Activated T-helper 1 cell treated with anti-CD3 and anti-CD28 coated beads, Interleukin-12 subunit alpha, Interleukin-12 subunit beta, Interleukin-2, Interleukin-4 antibody, amounts not matched to agents 30 ng/mL and 10 ng/mL and 1 ng/mL, durations not matched to agents 14 hours and 24 hours and 36 hours (primary cell): ENCODE results near the gene NOC4L. TPM values are rescaled to one million over a fixed set of nuclear protein-coding genes. Genes with fewer than 3 reads are reported as not detected.

Source experiments
- DNase-seq: peaks from one replicate; pipeline ENCODE4 v3.0.0; 2021; ENCODE audit warnings: low spot score
- H3K27ac Mint-ChIP-seq: one replicate; pipeline ENCODE4 v1.8.0; 2021; ENCODE audit warnings: mild to moderate bottlenecking, mixed read lengths
- H3K27me3 Mint-ChIP-seq: one replicate; pipeline ENCODE4 v1.8.0; 2022; ENCODE audit warnings: mild to moderate bottlenecking, moderate library complexity, mixed read lengths; ENCODE audit not compliant: insufficient read depth
- H3K36me3 Mint-ChIP-seq: one replicate; pipeline ENCODE4 v1.8.0; 2021; ENCODE audit warnings: low read depth, mixed read lengths
- H3K4me1 Mint-ChIP-seq: one replicate; pipeline ENCODE4 v1.8.0; 2021; ENCODE audit warnings: low read depth, mixed read lengths
- H3K4me3 Mint-ChIP-seq: one replicate; pipeline ENCODE4 v1.8.0; 2021; ENCODE audit warnings: mild to moderate bottlenecking, moderate library complexity, mixed read lengths
- H3K9me3 Mint-ChIP-seq: one replicate; pipeline ENCODE4 v1.8.0; 2021; ENCODE audit warnings: mixed read lengths
- intact Hi-C: fragments of 100-400 bp; cut with micrococcal nuclease; formaldehyde crosslinking; loops from one replicate; pipeline ENCODE4 v1.15.1; 2024
- total RNA-seq: library from RNA; stranded (reverse); gene quantifications from 2 replicates; pipeline ENCODE4 v1.2.3, GENCODE V29; 2022

NOC4L gene
- total RNA-seq, 1 donor from 2014 or later = 51.3 TPM

DNA sequence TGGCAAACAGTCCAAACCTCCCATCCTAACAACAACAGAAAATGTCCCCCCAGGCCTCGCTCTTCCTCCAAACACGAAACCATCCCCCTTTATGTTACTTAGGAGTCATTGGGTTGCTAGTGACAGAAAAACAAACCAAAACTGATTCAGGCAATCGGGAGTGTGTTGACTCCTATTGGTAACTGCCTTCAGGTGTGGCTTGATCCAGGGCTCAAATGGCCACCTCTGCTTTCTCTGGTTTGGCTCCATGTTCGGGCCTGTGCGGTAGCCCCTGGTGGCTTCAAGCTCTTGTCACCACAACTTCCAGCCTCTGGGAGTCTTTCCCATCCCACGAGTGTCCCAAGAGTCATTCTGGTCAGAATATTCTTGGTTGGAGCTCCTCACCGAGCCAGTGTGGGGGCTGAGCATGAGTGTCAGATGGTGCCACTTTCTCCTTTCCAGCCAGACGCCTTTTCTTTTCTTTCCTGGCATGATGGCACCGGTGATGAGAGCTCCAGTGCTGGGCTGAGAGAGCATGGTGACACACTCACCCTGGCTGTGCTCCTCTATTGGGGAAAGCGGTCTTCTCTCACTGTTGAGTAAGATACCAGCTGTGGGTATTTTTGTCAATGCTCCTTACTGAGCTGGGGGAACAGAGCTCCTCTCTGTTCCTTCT lies 38.6 kb downstream of the NOC4L start:
- Mint-ChIP-seq H3K9me3 (no peaks in the 10 kb centered on the region), H3K27me3 (peaks cover 19% of the 10 kb centered on the region), H3K4me3 (no peak overlapping the region), H3K4me1 (peaks cover 33% of the 10 kb centered on the region), H3K27ac (no peak overlapping the region), H3K36me3 (peaks cover 6% of the 10 kb centered on the region)
- no peak for DNase-seq
- intact Hi-C loops = loop anchor here (10.0 kb wide), 2 partner anchors 258 to 702 kb away; partner anchors contain the start of genes CHFR and PUS1

DNA sequence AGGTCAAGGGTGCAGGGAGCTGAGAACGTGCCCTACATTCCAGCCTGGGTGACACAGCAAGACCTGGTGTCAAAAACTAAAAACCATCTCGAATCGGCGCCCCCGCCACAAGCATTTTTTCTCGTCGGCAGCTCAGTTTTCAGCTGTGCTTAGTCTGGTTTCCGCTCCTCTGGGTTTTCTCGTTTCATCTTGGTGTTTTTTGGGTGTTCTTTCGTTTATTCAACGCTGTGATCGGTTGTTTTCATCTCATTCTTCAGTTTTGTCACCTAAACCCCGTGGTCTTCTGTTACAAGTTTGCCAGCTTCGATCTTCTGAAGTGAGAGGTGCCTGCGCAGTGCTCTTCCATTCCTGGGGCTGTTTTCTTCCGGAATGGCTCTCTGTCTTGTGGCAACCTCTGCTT lies 41.4 kb downstream of the NOC4L start:
- peaks cover 15% of the 10 kb centered on the region for H3K27me3 Mint-ChIP-seq
- peak overlapping the region; percentile 96 for H3K27ac Mint-ChIP-seq
- intact Hi-C loops = loop anchor here (1.0 to 10.0 kb wide), 3 partner anchors 41 to 699 kb away; partner anchors contain the start of genes CHFR, DDX51, NOC4L and PUS1
- DNase-seq = peak; percentile 35
- peak overlapping the region; percentile 82 for H3K4me3 Mint-ChIP-seq
- H3K4me1 Mint-ChIP-seq = peaks cover 31% of the 10 kb centered on the region
- H3K36me3 Mint-ChIP-seq = peaks cover 6% of the 10 kb centered on the region
- no peaks in the 10 kb centered on the region for H3K9me3 Mint-ChIP-seq

DNA sequence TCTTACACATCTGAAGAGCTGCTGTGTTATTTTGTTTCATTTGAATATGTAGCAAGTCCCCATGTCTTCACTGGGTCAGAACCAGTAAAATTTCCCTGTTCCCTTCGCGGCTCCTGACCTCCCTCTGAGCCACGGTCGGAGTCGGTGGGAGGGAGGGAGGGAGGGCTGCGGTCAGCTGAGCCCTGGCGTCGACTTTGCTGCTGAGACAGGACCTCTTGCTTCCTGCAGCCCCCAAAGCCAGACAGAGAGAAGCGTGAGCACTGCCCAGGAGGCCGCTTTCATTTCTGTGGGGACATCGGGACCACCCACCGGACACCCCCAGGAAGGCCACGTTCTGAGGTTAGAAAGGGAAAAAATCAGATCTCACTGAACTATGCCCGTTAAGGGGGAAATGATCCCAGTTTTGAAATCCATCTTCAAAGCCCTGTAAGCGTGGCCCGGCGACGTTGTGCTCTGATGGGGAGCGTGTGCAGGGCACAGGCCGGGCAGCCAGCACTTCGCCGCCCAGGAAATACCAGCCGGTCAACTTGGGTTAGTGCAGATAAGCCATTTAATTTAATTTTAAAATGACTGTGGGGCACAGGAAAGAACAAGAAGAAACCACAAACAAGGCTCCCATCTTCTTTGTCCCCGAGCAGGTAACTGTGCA lies 42.1 kb downstream of the NOC4L start:
- Mint-ChIP-seq H3K27me3 (peaks cover 15% of the 10 kb centered on the region), H3K36me3 (peaks cover 6% of the 10 kb centered on the region), H3K9me3 (no peaks in the 10 kb centered on the region), H3K27ac (peak overlapping the region; percentile 96), H3K4me3 (peak overlapping the region; percentile 82), H3K4me1 (peaks cover 31% of the 10 kb centered on the region)
- no peak for DNase-seq
- intact Hi-C loops = loop anchor here (10.0 kb wide), 2 partner anchors 262 to 698 kb away; partner anchors contain the start of genes CHFR and PUS1

DNA sequence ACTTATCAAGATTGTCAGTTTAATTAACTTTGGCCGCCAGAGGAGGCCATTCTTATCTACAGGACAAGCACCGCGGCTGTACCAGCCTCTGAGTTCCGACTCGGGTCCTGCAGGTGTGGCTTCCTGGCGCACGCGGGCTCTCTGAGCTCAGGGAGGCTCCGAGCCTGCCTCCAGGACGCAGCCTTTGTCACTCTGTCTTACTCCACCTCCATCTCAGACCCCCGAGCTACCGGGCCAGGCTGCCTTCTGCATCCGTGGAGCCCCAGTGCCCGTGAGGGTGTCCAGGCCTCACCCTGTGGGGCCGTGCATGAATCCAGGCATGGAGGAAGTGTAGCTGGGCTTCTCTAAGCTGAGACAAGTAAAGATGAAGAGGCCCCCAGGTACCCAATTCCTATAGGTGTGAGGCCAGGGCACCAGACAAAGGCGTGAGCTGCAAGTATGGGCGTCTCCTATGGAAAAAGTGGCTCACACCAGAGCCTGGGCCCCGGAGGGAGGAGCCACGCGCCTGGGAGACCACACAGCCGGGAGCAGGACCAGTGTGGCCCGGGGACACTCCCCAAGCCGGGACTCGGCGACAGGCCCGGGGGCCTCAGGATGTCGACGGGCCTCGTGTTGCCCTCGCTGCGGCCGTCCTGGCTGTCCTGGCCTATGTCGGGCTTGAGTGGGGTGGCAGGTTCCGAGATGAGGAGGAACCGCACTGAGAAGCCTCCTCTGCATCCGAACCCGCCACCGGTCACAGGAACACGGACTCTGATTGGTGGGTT lies 42.8 kb downstream of the NOC4L start:
- Mint-ChIP-seq H3K9me3 (no peaks in the 10 kb centered on the region), H3K27me3 (peaks cover 15% of the 10 kb centered on the region), H3K36me3 (peaks cover 6% of the 10 kb centered on the region), H3K4me1 (peaks cover 31% of the 10 kb centered on the region), H3K4me3 (peak overlapping the region; percentile 93), H3K27ac (peak overlapping the region; percentile 96)
- intact Hi-C loops = loop anchor here (1.0 to 10.0 kb wide), 3 partner anchors 8 to 698 kb away; partner anchors contain the start of genes CHFR and PUS1
- DNase-seq = no peak

DNA sequence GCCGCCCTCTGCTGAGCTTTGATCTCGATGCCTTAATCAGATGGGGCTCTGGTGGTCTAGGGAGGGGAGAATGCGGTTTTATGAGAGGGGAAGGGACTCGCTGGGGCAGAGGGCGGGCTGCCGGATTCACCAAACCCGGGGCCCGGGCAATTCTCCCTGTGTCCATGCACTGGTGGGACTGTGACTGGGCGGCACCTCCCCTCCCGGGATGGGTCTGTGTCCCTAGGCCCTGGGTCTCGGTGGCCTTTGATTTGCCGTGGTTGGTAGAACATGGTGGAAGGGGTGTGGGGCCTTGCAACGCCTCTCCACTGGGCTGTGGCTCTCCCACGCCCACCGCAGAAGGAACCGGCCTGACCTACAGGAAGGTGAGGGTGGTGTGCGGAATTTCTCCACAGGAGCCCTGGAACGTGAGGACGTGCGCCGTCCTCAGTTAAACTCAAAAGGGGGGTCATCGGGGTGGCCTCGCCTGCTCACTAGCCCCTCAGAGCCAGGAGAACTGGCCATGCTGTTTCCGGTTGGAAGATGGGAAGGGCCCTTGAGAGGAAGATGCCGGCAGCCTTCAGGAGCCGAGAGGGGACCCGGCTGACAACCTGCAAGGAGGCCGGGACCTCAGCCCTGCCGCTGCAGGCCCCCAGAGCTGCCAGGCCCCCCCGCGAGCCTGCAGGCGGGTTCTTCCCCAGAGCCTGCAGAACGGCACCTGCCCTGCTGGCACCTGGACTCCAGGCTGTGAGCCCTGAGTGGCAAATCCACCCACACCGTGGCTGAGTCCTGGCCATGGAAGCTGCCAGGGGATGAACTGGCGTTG lies 43.6 kb downstream of the NOC4L start:
- no peak for DNase-seq

DNA sequence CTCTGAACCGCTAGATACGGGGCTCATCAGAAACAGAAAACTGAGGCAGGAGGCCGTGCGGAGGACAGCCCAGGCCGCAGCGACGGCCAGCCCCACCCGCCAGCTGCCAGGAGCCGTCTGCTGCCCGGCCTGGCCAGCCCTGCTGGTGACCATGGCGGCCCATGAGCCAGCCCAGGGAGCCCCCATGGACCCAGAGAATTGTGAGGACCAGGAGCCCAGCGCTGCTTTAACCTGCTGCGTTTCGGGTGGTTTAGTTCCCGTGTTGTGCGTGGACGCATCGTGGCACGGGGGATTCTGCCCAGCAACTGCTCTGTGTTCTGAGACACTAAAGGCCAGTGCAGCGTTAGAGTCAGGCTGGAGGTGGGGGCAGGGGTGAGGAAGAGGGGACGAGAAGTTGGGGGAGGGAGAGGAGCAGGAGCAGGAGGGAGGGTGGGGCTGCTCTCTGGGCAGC lies 44.2 kb downstream of the NOC4L start:
- Mint-ChIP-seq H3K9me3 (peaks cover 5% of the 10 kb centered on the region), H3K4me3 (peak overlapping the region; percentile 93), H3K36me3 (peaks cover 6% of the 10 kb centered on the region), H3K4me1 (peaks cover 31% of the 10 kb centered on the region), H3K27me3 (peaks cover 9% of the 10 kb centered on the region), H3K27ac (peak overlapping the region; percentile 63)
- no peak for DNase-seq
- intact Hi-C loops = loop anchor here (2.0 to 10.0 kb wide), 3 partner anchors 26 to 696 kb away; partner anchors contain the start of genes CHFR and PUS1

More for the DNA sequence above, 43.6 kb downstream of the NOC4L start:
- Mint-ChIP-seq H3K9me3 (no peaks in the 10 kb centered on the region), H3K27me3 (peaks cover 13% of the 10 kb centered on the region), H3K27ac (no peak overlapping the region), H3K4me1 (peaks cover 31% of the 10 kb centered on the region), H3K4me3 (peak overlapping the region; percentile 93), H3K36me3 (peaks cover 6% of the 10 kb centered on the region)
- intact Hi-C loops = loop anchor here (1.0 to 10.0 kb wide), 4 partner anchors 9 to 697 kb away; partner anchors contain the start of genes CHFR and PUS1

DNA sequence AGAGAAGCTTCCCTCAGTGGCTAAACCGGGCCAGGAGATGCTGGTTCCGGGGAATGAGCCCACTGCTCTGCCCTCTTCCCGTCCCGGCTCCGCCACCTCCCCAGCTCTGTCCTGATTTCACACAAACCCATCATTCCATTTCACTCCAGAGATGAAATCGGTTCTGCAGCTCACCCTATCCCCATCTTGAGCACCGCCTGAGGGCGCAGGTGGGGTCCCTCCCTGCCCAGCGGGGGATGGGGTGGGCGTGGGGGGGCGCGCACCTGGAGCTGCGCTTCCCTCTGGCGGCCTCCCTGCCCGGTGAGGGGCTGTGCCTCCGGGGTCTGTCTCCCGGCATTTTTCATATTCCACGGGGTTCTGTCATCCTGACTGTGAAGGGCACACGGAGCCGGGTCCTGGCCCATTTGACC lies 44.7 kb downstream of the NOC4L start:
- Mint-ChIP-seq H3K36me3 (peaks cover 6% of the 10 kb centered on the region), H3K9me3 (peaks cover 8% of the 10 kb centered on the region), H3K27ac (peak overlapping the region; percentile 84), H3K27me3 (peaks cover 9% of the 10 kb centered on the region), H3K4me3 (peak overlapping the region; percentile 93), H3K4me1 (peaks cover 31% of the 10 kb centered on the region)
- intact Hi-C loops = loop anchor here (1.0 to 10.0 kb wide), 9 partner anchors 26 to 696 kb away; partner anchors contain the start of genes CHFR, DDX51, NOC4L and POLE
- DNase-seq = no peak

DNA sequence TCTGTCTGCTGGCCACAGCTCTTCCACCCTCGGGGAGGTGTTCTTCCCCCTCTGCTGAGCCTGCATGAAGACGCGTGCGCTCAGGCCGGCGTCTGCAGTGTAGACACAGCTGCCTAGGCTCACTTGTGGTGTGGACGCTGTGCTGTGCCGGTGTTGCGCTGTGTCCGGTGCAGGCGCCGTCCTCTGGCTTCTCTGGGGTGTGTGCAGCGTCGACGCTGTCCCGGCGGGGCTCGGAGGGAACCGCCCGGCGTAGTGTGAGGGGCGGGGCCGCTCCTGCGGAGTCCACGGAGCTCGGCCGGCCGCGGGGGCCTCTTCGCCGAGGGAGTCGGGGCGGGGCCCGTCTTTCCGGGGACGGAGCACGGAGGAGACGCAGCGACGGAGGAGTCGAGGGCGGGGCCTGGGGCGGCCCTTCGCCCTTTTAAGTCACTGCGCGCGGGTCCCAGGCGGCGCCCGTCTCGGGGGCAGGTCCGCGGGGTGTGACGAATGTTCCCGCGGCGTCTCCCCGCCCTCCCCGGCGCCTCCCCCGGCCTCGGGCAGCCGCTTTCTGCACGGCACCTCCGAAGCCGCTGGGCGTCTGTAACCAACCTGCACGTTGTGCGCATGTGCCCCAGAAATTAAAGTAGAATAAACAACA lies 45.2 kb downstream of the NOC4L start:
- H3K4me1 Mint-ChIP-seq = peaks cover 31% of the 10 kb centered on the region
- H3K36me3 Mint-ChIP-seq = peaks cover 9% of the 10 kb centered on the region

DNA sequence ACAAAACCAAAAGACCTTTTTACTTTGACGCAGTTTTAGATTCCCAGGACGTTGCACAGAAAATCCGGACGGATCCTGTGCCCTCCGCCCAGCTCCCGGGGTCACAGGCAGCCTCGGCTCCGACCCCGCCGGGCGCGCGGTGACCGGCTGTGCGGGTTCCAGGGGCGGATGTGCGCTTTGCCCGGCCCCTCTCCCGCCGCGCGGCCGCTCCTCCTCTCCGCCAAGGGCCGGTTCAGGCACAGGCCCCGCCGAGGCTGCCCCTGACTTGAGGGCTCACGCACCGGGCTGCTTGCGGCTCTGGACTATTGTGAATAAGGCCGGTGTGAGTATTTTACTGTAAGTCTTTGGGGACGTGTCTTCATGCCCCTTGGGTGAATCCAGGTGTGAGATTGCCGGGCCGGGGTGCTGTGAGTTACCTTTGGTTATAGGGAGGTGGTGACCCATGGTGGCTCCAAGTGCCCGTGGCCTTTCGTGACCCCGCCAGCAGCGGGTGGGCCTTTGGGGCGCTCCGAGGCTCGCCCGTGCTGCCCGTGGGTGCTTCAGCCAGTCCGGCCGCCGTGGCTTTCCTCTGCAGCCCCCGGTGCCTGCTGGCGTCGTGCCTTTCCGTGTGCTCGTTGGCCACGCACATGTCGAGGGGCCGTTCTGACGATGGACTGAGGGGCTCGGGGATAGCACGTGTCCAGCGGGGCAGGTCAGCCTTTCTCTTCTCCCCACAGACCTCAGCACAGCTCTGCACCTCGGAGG lies 45.9 kb downstream of the NOC4L start:
- H3K27ac Mint-ChIP-seq = peak overlapping the region; percentile 87
- H3K27me3 Mint-ChIP-seq = peaks cover 2% of the 10 kb centered on the region
- H3K4me1 Mint-ChIP-seq = peaks cover 30% of the 10 kb centered on the region
- intact Hi-C loops = no loop called here
- peaks cover 13% of the 10 kb centered on the region for H3K9me3 Mint-ChIP-seq
- DNase-seq = no peak
- H3K36me3 Mint-ChIP-seq = peaks cover 8% of the 10 kb centered on the region
- H3K4me3 Mint-ChIP-seq = peak overlapping the region; percentile 93

More for the DNA sequence above, 45.2 kb downstream of the NOC4L start:
- Mint-ChIP-seq H3K27ac (peak overlapping the region; percentile 87), H3K9me3 (peaks cover 13% of the 10 kb centered on the region), H3K4me3 (peak overlapping the region; percentile 93), H3K27me3 (peaks cover 5% of the 10 kb centered on the region)
- intact Hi-C loops = loop anchor here (1.0 to 10.0 kb wide), 9 partner anchors 27 to 695 kb away; partner anchors contain the start of genes CHFR, DDX51, NOC4L and POLE
- DNase-seq = peak; percentile 95

DNA sequence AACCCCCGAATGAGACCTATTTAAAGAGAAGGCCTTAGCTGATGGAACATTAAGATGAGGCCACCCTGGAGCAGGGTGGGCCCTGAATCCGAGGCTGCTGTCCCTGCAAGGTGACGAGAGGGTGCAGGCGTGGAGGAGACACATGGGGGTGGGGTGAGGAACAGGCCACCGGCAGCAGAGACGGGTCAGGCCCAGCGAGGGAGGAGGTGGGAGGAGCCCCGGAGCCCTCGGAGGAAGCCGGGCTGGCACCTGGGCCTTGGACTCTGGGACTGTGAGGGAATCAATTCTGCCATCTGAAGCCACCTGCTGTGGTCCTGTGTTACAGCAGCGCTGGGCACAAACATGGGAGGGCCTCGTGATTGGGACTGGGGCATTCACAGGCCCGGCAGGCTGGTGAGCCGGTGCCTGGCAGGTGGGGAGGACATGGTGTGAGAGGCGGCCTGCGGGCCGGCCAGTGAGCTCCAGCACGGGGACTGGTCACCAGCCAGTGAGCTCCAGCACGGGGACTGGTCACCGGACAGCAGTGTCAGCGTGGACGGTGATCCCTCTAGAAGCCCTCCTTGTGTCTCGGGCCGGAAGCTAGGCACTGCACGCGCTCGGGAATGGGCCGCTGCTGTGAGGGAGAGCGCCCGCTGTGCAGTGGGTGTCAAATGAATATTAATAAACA lies 46.7 kb downstream of the NOC4L start:
- Mint-ChIP-seq H3K9me3 (peaks cover 13% of the 10 kb centered on the region), H3K4me3 (peak overlapping the region; percentile 49), H3K27me3 (no peaks in the 10 kb centered on the region), H3K27ac (no peak overlapping the region), H3K36me3 (peaks cover 4% of the 10 kb centered on the region), H3K4me1 (peaks cover 22% of the 10 kb centered on the region)
- no peak for DNase-seq
- intact Hi-C loops = no loop called here
